Stimulated activated CD8-positive, alpha-beta memory T cell treated with anti-CD3 and anti-CD28 coated beads, Interleukin-4, amount 100 ng/mL, for 24 hours (primary cell): Measurements from ENCODE around the gene FBXW5.
A peak's percentile ranks its signal among the peaks of the same experiment; 100 is the strongest.

Experiments
- DNase-seq: peaks from one replicate; pipeline ENCODE4 v3.0.0-alpha.2; 2020; ENCODE audit warnings: low read depth

The FBXW5 gene

DNA sequence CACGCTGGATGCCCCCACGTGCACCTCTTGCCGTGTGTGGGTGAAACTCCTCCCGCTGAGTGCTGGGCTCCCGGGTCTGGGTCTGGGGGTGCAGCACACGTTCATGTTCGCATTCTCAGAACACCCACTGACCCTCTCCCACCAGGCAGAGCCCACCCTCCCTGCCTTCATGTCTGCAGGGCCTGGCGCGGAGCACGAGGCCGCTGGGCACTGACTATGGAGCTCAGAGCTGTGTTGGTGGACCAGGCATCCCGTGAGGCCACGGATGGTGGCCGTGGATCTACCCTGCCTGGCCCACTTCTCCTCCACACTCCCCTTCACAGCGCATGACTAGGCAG, 16.4 kb upstream of the FBXW5 start:
- no peak for DNase-seq

DNA sequence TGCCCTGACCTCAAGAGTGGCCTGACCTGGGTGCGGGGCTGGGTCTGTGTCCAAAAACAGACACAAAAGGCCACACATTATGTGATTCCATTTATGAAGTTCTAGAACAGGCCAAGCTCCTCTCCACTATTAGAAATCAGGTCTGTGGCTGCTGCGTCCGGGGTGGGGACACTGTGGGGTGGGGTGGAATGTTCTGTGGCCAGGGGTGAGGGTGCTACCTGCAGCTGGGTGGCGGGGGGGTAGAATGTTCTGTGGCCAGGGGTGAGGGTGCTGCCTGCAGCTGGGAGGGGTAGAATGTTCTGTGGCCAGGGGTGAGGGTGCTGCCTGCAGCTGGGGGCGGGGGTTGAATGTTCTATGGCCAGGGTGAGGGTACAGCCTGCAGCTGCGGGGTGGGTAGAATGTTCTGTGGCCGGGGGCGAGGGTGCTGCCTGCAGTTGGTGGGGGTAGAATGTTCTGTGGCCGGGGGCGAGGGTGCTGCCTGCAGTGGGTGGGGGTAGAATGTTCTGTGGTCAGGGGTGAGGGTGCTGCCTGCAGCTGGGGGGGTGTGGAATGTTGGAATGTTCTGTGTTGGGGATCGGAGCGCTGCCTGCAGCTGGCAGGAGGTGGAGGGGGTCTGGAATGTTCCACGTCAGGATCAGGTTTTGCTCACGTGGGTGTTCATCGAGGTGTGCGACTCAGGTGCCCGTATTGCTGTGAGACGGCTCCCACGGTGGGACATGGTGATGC, 15.8 kb upstream of the FBXW5 start:
- no peak for DNase-seq

DNA sequence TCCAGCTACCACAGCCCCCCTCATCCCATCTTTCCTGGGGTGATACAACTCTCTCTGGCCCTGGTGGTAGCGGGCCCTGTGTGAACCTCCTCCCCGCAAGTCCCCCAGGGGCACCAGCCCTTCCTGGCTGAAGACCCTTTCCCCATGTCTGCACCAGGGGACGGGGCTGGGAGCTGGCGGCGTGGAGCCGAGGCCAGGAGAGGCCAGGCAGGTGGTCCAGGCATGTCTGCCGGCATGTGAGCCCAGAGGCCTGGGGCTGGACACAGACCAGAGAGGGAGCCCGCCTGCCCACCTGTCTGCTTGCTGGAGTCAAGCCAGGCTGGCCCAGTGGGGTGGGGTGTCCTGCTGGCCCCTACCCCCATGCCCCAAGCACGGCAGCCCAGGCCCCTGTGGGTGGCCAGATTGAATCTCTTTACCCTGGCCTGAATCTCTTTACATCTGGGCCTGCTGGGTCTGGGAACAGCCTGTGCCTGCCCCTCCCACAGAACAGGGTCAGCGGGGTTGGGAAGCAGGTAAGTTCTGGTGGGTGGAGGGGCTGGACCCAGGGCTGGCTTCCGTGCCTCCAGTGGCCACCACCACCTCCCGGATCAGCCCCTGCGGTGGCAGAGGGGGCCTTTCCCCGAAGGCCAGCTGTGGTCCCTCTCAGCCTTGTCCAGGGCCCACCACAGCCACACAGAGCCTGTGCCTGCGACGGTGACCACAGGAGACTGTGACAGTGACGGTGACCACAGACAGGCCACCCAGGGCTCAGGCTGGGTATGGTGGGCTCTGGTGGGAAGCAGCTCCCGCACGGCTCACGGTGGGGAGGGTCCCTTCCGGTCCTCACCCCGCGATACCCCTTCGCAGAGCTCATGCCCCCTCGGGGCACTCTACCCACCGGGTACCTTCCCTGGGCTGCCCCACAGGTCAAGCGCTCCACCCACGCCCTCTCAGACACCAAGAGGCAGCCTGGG, 14.6 kb upstream of the FBXW5 start:
- DNase-seq = no peak

DNA sequence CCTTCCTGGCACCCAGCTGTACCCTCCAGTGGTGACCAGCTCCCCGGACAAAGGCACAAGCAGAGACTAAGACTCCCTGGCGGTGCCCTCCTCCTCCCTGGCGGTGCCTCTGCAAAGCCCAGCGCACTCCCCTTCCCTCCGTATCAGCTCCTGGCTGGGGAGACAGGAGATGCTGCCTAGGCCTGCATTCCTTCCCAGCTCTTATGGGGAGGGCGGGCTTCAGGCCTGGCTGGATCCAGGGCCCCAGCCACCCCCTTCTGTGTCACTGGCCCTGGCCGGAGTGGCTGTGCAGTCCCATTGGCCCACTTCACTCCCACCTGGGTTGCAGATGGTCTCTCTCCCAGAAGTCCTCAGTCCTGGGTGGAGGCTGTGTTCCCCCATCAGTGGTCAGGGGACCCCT, 13.9 kb upstream of the FBXW5 start:
- DNase-seq = no peak

DNA sequence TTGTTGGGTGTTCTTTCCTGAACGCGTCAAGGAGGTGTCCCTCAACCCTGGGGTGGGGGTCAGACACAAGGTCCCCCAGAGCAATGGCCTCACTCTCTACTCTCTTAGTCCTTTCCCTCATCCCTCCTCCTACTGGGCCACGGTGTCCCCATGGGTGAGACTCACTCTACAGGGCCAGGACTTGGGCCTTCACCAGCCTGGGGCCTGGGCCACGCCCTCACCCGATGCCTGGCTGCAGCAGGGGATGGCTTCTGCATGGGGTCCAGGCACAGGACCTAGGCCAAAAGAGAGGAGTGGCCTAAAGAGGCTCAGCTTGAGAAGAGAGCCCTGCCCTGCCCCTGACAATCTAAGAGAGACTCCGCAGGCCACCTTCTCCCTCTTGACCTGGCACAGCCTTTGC, 13.4 kb upstream of the FBXW5 start:
- DNase-seq = no peak

DNA sequence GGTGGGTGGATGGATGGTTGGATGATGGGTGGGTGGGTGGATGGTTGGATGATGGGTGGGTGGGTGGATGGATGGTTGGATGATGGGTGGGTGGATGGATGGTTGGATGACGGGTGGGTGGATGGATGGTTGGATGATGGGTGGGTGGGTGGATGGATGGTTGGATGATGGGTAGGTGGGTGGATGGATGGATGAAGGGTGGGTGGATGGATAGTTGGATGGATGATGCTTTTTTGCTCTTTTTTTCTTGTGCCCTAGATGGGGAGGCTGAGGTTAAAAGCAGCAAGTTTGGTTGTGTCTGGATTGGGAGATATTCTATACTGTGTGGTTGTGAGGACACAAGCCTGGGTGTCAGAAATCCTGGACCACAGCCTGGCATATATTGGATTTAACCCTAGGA, 12.9 kb upstream of the FBXW5 start:
- DNase-seq = no peak

DNA sequence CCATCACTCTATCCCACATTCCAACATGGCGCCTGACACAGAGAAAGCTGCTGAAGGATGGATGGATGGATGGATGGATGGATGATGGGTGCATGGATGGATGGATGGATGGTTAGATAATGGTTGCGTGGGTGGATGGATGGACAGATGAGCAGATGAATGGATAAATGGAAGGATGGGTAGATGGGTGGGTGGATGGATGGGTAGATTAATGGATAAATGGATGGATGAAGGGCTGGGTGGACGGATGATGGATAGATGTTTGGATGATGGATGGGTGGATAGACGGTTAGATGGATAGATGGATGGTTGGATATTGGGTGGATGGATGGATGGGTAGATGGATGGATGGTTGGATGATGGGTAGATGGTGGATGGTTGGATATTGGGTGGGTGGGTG, 12.1 kb upstream of the FBXW5 start:
- DNase-seq = no peak

DNA sequence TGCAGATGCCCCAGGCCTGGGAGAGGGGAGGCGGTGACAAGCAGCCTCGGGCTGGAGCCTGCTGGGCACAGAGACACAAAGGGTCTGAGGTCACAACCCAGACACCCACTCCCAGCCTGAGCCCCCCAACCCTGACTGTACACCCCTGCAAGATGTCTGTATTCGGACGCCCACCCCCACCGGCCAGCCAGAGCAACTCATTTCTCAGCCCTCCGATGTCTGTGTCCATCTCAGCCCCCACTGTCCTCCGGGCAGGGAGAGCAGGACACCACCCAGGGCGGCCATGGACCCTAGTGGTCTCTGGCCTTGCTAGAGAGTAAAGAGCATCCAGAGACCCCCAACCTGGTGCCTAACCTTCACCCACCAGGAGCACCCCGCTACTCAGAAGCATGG, 11.4 kb upstream of the FBXW5 start:
- no peak for DNase-seq

DNA sequence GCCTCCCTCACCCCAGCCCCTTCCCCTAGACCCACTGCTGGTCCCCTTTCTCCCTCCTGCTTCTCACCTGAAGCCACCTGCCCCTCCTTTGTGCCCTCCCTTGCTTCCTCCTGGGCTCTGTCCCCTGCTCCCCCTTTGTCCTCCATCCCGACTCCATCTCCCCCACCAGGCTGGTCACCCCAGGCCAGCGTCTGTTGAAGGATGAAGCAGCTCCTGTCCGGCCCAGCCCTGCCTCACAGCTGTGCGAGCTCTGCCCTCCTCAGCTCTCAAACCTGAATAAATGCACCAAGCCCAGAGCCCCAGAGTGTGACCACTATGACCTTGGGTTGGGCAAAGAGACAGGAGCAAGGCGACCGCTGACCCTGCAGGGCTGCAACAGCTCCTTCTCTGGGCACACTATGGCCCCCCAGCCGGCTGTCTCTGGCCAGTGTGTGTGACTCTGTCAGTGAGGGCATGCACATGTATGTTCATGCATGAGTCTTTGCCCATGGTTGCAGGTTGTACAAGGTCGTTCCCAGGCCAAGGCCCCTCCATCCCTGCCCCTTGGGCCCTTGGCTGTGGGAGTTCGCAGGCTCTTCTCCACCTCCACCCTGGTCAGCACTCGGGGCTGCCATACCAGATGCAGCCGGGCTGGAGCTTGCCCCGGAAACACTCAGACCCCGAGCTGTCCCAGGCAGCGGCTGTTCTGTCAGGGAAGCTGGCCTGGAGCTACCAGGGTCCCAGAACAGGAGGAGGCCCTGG, 10.8 kb upstream of the FBXW5 start:
- no peak for DNase-seq

DNA sequence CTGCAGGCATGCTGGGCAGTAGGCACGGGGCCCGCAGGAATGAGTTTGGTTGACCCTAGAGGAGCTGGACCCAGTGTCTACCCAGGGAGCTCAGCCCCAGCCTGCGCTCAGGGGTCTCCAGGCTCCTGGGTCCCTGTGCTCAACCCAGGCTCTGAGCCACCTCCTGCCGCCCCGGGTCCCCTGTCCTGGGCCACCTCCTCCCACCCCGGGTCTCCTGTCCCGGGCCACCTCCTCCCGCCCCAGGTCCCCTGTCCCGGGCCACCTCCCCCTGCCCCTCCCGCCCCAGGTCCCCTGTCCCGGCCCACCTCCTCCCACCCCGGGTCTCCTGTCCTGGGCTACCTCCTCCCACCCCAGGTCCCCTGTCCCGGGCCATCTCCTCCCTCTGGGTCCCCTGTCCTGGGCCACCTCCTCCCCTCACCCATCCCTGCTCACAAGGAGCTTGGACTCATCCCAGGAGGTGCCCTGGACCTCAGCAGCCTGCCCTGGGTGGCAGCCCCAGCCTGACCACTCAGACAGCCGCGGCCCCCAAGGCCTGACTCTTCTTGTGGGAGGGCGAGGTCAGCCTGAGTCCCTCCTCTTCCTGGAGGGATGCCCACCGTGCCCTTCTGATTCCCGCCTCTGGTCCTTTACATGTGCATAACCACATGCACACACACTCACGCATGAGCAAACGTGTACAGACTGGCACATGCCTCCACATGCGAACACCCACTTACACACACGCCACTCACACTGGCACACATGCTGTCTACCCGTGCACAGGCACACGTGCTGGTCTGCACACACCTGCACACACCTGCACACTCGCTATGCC, 9.9 kb upstream of the FBXW5 start:
- no peak for DNase-seq

DNA sequence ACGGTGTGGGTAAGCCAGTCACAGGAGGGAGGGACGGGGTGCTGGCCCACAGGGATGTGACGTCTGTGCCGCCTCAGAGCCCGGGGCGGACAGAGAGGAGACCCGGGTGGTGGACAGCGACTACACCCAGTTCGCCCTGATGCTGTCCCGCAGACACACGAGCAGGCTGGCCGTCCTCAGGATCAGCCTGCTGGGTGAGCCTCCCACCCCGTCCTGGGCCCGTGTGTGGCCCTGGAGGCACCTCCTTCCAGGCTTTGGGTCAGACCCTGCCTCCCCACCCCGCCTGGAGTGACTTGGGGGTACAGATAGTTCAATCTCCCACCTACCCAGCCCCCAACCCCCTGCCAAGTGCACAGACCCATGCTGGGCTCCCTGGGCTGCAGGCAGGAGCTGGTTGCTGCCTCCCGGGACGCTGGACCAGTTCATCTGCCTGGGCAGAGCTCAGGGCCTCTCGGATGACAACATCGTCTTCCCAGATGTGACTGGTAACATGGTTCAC, 9.3 kb upstream of the FBXW5 start:
- DNase-seq = no peak

DNA sequence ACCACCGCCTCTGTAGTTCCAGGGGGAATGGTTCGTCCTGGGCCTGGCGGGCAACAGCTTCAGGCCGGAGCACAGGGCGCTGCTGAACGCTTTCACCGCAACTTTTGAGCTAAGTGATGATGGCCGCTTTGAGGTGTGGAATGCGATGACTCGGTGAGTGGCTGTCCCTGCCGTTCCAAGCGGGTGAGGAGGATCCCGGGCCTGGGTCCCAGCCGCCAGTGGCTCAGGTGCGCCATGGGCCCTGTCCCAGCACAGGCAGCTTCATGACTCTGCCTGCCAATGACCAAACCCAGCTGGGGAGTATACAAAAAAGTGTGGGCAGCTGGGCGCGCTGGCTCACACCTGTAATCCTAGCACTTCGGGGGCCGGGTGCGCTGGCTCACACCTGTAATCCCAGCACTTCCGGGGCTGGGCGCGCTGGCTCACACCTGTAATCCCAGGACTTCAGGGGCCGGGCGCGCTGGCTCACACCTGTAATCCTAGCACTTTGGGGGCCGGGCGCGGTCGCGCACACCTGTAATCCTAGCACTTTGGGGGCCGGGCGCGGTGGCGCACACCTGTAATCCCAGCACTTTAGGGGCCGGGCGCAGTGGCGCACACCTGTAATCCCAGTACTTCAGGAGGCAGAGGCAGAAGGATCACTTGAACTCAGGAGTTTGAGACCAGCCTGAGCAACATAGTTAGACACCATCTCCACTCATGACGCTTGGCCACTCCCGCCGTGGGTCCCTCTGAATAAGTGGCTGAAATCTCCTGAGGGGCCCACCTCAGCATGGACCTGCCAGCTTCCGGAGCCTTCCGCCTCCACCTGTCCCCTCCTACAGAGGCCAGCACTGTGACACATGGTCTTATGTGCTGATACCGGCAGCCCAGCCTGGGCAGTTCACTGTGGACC, 8.6 kb upstream of the FBXW5 start:
- no peak for DNase-seq

DNA sequence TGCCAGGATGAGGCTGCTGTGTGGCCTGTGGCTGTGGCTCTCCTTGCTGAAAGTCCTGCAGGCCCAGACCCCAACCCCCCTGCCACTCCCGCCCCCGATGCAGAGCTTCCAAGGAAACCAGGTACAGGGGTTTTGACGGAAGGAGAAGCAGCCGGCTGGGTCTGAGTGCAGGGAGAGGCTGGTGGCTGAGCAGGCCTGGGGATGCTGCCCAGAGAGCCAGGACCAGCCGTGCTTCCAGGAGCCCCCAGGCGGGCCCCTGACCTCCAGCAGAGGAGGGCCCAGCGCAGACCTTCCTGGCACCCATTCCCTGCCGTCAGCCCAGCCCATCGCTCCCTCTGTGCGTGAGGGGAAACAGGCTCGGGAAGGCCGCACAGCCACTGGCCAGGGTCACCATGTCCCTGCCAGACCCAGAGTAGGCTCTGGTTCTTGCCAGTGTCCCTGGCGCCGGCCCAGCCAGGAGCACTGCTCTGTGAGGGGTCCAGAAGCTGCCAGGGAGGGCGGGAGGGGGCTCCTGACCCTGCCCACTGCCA, 7.8 kb upstream of the FBXW5 start:
- DNase-seq = no peak

DNA sequence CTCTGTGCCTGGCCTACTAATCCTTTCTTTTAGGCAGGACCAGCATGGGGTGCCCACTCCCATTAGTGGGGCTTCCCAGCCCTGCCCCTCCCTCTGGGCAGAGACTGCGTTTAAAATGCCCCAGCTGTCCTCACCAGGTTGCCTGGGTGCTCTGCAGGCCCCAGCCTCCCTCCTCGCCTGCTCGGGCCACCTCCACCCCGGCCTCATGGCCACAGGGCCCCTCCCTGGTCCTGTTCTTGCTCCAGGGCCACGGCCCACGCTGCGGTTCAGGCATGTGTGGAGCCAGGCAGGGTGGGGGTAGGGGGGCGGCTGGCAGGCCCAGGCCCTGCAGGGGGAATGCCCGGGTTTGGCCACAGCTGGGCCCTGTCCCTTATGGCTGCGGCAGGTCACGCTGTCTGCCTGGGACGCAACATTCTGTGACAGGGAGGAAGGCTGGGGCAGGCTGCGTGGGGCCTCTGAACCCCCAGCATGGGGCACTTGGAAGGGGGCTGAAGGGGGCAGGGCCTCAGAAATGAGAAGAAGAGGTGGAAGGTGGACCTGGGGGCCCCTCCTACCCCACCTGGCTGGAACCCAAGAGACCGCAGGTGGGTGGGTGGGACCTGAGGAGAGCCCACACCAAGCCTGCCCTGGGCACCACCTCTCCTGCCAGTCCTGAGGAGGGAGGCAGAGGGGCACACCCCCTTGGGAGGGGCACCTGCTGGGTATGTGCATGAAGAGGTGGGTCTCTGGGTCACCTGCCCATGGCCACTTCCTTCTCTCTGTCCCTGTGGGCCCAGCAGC, 7.2 kb upstream of the FBXW5 start, which contains the start of gene LCN12:
TSS of gene LCN12 (plus strand) at position 733 of the 780 bp plus-strand sequence. CDS start 55 bp downstream, outside the sequence.
- DNase-seq = no peak

DNA sequence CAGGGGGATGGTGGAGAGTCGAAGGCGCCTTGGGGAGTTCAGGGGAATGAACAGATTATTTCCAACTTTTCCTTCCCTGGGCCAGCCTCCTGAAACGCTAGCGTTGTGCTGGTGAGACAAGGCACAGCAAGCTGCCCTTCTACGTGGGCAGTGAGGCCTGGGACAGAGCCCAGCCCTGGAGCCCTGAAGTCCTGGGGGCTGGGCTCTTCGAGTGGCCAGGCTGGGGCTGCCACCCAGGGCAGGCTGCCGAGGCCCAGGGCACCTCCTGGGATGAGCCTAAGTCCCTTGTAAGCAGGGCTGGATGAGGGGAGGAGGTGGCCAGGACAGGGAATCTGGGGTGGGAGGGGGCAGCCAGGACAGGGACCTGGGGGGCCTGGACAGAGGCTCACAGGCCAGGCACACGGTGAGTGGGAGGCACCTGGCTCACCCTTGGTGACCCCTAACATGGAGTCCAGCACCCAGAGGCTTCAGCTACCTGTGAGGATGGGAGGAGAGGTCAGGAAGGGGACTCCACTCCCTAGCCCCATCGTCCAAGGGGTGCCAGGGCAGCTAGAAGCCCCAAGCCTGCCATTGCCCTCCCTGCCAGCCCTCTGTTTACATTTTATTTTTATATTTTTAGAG, 6.2 kb upstream of the FBXW5 start:
- no peak for DNase-seq

DNA sequence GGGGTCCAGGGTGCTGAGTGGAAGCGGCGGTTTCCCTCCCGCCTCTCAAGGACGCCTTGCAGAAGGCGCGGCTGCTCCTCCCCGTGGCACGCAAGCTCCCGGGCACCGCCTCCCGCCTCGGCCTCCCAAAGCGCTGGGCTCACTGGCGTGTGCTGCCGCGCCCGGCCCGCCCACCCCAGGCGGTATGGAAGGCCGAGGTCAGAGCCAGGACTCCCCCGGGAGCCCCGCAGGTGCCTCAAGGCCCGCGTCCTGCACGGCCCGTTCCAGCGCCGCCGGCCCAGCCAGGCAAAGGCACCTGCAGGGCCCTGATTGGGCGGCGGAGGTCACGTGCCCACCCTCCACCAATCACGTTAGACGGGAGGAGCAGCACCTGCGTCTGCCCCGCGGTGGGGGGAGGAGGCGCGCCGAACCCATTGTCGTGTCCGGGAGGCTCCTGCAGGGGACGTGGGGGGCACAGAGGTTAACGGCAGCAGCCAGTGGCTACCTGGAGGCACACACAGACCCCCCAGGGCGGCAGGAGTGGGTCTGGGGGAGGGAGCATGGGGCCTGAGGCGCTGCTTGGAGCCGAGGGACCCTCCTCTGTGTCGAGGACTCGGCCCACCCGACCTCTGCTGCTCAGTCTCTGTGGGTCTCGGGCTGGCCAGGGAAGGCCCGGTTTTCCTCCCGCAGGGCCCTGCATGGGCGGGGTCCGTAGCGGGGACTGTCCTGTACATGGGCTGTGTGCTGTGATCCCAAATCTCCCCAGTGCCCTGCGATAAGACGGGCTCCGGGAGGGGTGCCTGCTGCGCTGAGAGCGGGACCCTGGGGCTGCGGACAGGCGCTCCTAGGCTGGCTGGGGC, 5.5 kb upstream of the FBXW5 start:
- DNase-seq = peak; percentile 95

DNA sequence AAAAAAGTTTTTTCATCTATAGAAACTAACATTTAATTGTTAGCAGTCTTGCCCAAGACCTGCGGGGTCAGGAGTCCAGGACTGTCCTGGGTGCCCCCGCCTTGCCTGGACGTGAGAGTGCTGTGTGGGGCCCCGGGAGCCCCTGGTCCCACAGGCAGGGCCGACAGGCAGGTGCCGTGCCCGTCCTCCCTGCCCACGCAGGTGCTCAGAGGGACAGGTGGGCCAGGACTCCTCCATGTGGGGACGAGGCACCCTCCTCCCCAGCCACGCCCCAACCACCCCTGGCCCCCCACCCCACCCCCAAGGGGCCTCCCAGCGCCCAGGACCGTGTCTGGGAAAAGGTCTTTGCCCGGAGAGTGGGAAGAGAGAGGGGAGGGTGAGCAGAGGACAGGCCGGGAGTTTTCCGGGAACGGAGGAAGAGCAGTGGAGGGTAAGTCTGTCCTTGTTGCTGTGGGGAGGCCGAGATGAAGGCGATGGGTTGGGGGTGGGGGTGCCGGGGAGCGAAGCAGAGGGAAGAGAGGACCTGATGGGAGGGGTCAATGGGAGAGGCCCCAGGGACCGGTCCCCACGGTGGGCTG, 4.8 kb upstream of the FBXW5 start:
- DNase-seq = no peak
